Measurements from ENCODE around the gene FZD1.

FZD1 gene

DNA sequence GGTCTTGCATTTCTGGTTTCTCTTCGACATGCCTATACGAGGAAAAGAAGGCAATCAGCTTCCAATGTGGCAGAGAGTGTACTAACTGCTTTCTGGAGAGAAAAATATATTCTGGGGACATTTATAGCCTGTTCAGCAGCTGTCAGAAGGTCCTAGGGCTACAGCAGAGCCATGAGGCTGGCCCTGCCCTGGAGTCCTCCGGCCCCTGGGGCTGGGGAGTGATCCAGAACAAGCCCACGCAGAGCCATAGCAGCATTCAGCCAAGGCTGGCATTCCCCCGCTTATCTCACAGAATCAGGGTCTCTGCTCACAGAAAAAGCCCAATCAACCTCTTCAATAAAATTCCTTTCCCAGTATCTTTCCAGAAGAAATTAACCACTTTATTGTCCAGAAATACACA is 48.9 kb downstream of the FZD1 start:
- Histone ChIP-seq H2AK5ac (ENCODE audit: low read length) (no peak overlapping the region), H3K79me1 (ENCODE audit: low read length) (no peaks in the 10 kb centered on the region), H3K9me3 (ENCODE audit: insufficient read depth, low read depth, low read length) (no peaks in the 10 kb centered on the region), H3K14ac (ENCODE audit: low read length) (no peak overlapping the region), H2BK5ac (ENCODE audit: low read depth, low read length, poor library complexity) (no peak overlapping the region), H2BK12ac (ENCODE audit: low read length) (no peak overlapping the region), H3K4me1 (ENCODE audit: control insufficient read depth in 1 of 2, insufficient read depth in 2 of 2, low read length in 2 of 2) (no peaks in the 10 kb centered on the region), H3K79me2 (ENCODE audit: control insufficient read depth, insufficient read depth, low read length, poor library complexity) (no peaks in the 10 kb centered on the region), H3K4ac (ENCODE audit: low read depth, low read length) (no peak overlapping the region), H3K36me3 (ENCODE audit: control insufficient read depth in 1 of 2, insufficient read depth in 2 of 2, low read length in 2 of 2) (no peaks in the 10 kb centered on the region), H3K18ac (ENCODE audit: low read length) (no peak overlapping the region), H3K4me3 (ENCODE audit: low read depth, low read length) (no peak overlapping the region), H4K8ac (ENCODE audit: low read depth, low read length) (no peak overlapping the region), H3K9ac (ENCODE audit: low read length) (no peak overlapping the region), H3K27ac (ENCODE audit: low read depth, low read length) (no peak overlapping the region), H2AFZ (ENCODE audit: insufficient read depth, low read length, poor library complexity) (no peak overlapping the region), H3K27me3 (ENCODE audit: insufficient read depth, low read length) (no peaks in the 10 kb centered on the region), H4K12ac (ENCODE audit: low read depth, low read length) (no peak overlapping the region), H2BK120ac (ENCODE audit: insufficient read depth, low read length, poor library complexity) (no peak overlapping the region), H3K4me2 (ENCODE audit: low read length) (no peak overlapping the region), H3K23ac (ENCODE audit: low read length) (no peak overlapping the region), H4K91ac (ENCODE audit: low read depth, low read length) (no peak overlapping the region)
- no CpG with 5 or more reads among the region's 5 CpGs for WGBS (ENCODE audit: extremely low coverage, insufficient coverage, insufficient read length)
- no peak for DNase-seq

GRCh38 chr7:91314591-91315323 is 50.5 kb downstream of the FZD1 start:
- no CpG with 5 or more reads among the region's 3 CpGs for WGBS (ENCODE audit: extremely low coverage, insufficient coverage, insufficient read length)
- Histone ChIP-seq H3K9ac (ENCODE audit: low read length) (no peak overlapping the region), H2BK12ac (ENCODE audit: low read length) (no peak overlapping the region), H3K79me1 (ENCODE audit: low read length) (no peaks in the 10 kb centered on the region), H3K4ac (ENCODE audit: low read depth, low read length) (no peak overlapping the region), H3K14ac (ENCODE audit: low read length) (no peak overlapping the region), H4K12ac (ENCODE audit: low read depth, low read length) (no peak overlapping the region), H2AK5ac (ENCODE audit: low read length) (no peak overlapping the region), H3K36me3 (ENCODE audit: control insufficient read depth in 1 of 2, insufficient read depth in 2 of 2, low read length in 2 of 2) (no peaks in the 10 kb centered on the region), H2AFZ (ENCODE audit: insufficient read depth, low read length, poor library complexity) (no peak overlapping the region), H4K91ac (ENCODE audit: low read depth, low read length) (no peak overlapping the region), H3K4me1 (ENCODE audit: control insufficient read depth in 1 of 2, insufficient read depth in 2 of 2, low read length in 2 of 2) (no peaks in the 10 kb centered on the region), H4K8ac (ENCODE audit: low read depth, low read length) (no peak overlapping the region), H3K4me3 (ENCODE audit: low read depth, low read length) (no peak overlapping the region), H3K18ac (ENCODE audit: low read length) (no peak overlapping the region), H3K79me2 (ENCODE audit: control insufficient read depth, insufficient read depth, low read length, poor library complexity) (no peaks in the 10 kb centered on the region), H3K27ac (ENCODE audit: low read depth, low read length) (no peak overlapping the region), H3K27me3 (ENCODE audit: insufficient read depth, low read length) (no peaks in the 10 kb centered on the region), H2BK120ac (ENCODE audit: insufficient read depth, low read length, poor library complexity) (no peak overlapping the region), H3K4me2 (ENCODE audit: low read length) (no peak overlapping the region), H3K9me3 (ENCODE audit: insufficient read depth, low read depth, low read length) (no peaks in the 10 kb centered on the region), H3K23ac (ENCODE audit: low read length) (no peak overlapping the region), H2BK5ac (ENCODE audit: low read depth, low read length, poor library complexity) (no peak overlapping the region)
- DNase-seq = no peak

DNA sequence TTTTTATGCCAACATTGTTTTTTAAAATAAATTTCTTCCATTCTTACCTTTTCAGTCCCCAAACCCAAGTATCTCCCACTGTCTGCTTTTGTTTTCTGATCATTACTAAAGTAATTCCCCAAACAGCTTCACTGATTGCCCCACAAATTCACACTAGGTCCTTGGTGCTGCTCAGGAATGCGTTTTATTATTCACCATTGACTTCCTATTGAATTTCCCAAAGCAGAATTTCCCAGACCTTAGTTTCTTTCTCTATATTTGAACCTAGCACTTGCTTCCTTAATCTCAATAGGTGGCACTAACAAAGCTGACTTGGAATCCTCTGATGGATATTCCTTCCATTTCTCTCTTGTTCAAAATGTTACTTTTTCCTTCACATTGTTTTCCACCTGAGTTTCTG is 52.2 kb downstream of the FZD1 start:
- H3K23ac ChIP-seq (ENCODE audit: low read length) = no peak overlapping the region
- H4K12ac ChIP-seq (ENCODE audit: low read depth, low read length) = no peak overlapping the region
- no peak overlapping the region for H2BK5ac ChIP-seq (ENCODE audit: low read depth, low read length, poor library complexity)
- WGBS (ENCODE audit: extremely low coverage, insufficient coverage, insufficient read length) = no CpG with 5 or more reads among the region's 1 CpG
- no peak for DNase-seq
- H2BK120ac ChIP-seq (ENCODE audit: insufficient read depth, low read length, poor library complexity) = no peak overlapping the region
- no peak overlapping the region for H3K4ac ChIP-seq (ENCODE audit: low read depth, low read length)
- H3K27ac ChIP-seq (ENCODE audit: low read depth, low read length) = no peak overlapping the region
- no peaks in the 10 kb centered on the region for H3K36me3 ChIP-seq (ENCODE audit: control insufficient read depth in 1 of 2, insufficient read depth in 2 of 2, low read length in 2 of 2)
- no peaks in the 10 kb centered on the region for H3K4me1 ChIP-seq (ENCODE audit: control insufficient read depth in 1 of 2, insufficient read depth in 2 of 2, low read length in 2 of 2)
- H4K91ac ChIP-seq (ENCODE audit: low read depth, low read length) = no peak overlapping the region
- H3K9ac ChIP-seq (ENCODE audit: low read length) = no peak overlapping the region
- no peak overlapping the region for H3K14ac ChIP-seq (ENCODE audit: low read length)
- no peaks in the 10 kb centered on the region for H3K79me1 ChIP-seq (ENCODE audit: low read length)
- no peak overlapping the region for H4K8ac ChIP-seq (ENCODE audit: low read depth, low read length)
- H3K4me3 ChIP-seq (ENCODE audit: low read depth, low read length) = no peak overlapping the region
- no peaks in the 10 kb centered on the region for H3K79me2 ChIP-seq (ENCODE audit: control insufficient read depth, insufficient read depth, low read length, poor library complexity)
- H2BK12ac ChIP-seq (ENCODE audit: low read length) = no peak overlapping the region
- H3K18ac ChIP-seq (ENCODE audit: low read length) = no peak overlapping the region
- H2AK5ac ChIP-seq (ENCODE audit: low read length) = no peak overlapping the region
- H3K9me3 ChIP-seq (ENCODE audit: insufficient read depth, low read depth, low read length) = no peaks in the 10 kb centered on the region
- H2AFZ ChIP-seq (ENCODE audit: insufficient read depth, low read length, poor library complexity) = no peak overlapping the region
- H3K4me2 ChIP-seq (ENCODE audit: low read length) = no peak overlapping the region
- no peaks in the 10 kb centered on the region for H3K27me3 ChIP-seq (ENCODE audit: insufficient read depth, low read length)

DNA sequence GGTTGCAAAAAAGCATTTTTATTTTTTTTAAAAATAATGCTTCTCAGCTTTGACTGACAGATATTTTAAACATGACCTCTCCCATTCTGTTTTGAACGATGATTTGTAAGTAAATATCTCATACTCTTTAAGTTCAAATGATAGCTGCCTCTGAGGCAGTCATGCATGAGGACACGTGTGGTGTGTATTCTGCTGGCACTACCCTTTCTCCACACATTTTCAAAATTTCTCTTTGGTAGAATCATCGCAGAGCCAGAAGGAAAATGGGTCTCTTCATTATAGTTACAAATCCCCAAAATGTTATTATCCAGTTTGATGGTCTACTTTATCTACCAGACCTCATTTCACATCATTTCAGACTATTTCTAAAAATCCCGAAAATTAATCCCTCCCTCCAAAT is 55.1 kb downstream of the FZD1 start:
- no peak overlapping the region for H2BK12ac ChIP-seq (ENCODE audit: low read length)
- no peaks in the 10 kb centered on the region for H3K79me2 ChIP-seq (ENCODE audit: control insufficient read depth, insufficient read depth, low read length, poor library complexity)
- H2AFZ ChIP-seq (ENCODE audit: insufficient read depth, low read length, poor library complexity) = no peak overlapping the region
- no peaks in the 10 kb centered on the region for H3K9me3 ChIP-seq (ENCODE audit: insufficient read depth, low read depth, low read length)
- no peak overlapping the region for H3K23ac ChIP-seq (ENCODE audit: low read length)
- WGBS (ENCODE audit: extremely low coverage, insufficient coverage, insufficient read length) = 100% methylated on average over 1 of the region's 4 CpGs
- no peak overlapping the region for H3K4me2 ChIP-seq (ENCODE audit: low read length)
- no peak overlapping the region for H3K27ac ChIP-seq (ENCODE audit: low read depth, low read length)
- H4K91ac ChIP-seq (ENCODE audit: low read depth, low read length) = no peak overlapping the region
- no peaks in the 10 kb centered on the region for H3K4me1 ChIP-seq (ENCODE audit: control insufficient read depth in 1 of 2, insufficient read depth in 2 of 2, low read length in 2 of 2)
- H3K14ac ChIP-seq (ENCODE audit: low read length) = no peak overlapping the region
- no peak overlapping the region for H2BK120ac ChIP-seq (ENCODE audit: insufficient read depth, low read length, poor library complexity)
- H3K18ac ChIP-seq (ENCODE audit: low read length) = no peak overlapping the region
- no peaks in the 10 kb centered on the region for H3K36me3 ChIP-seq (ENCODE audit: control insufficient read depth in 1 of 2, insufficient read depth in 2 of 2, low read length in 2 of 2)
- no peak for DNase-seq
- H3K79me1 ChIP-seq (ENCODE audit: low read length) = no peaks in the 10 kb centered on the region
- no peak overlapping the region for H2BK5ac ChIP-seq (ENCODE audit: low read depth, low read length, poor library complexity)
- H3K27me3 ChIP-seq (ENCODE audit: insufficient read depth, low read length) = no peaks in the 10 kb centered on the region
- H4K8ac ChIP-seq (ENCODE audit: low read depth, low read length) = no peak overlapping the region
- H2AK5ac ChIP-seq (ENCODE audit: low read length) = no peak overlapping the region
- no peak overlapping the region for H3K4ac ChIP-seq (ENCODE audit: low read depth, low read length)
- H3K4me3 ChIP-seq (ENCODE audit: low read depth, low read length) = no peak overlapping the region
- H3K9ac ChIP-seq (ENCODE audit: low read length) = no peak overlapping the region
- no peak overlapping the region for H4K12ac ChIP-seq (ENCODE audit: low read depth, low read length)
